Measurements from ENCODE around the gene MYPN.
A peak's percentile ranks its signal among the peaks of the same experiment; 100 is the strongest.
"Not testable (repeated sequence)": the region's sequence is repeated elsewhere in the genome, so short reads cannot be mapped to it uniquely, and the experiment has no call there.

The MYPN gene

DNA sequence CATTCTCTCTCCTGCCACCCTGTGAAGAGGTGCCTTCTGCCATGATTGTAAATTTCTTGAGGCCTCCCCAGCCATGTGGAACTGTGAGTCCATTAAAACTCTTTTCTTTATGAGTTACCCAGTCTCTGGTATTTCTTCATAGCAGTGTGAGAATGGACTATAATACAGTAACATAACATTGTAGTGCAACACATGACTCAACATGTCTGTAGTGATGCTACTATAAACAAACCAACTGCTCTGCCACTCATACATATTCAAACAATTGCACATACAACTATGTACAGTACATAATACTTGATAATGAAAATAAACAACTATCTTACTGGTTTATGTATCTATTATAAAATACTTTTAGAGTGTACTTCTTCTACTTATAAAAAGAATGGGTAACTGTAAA lies 115.5 kb downstream of the MYPN start:
- DNase-seq (ENCODE audit: low read depth in 2 of 2), result no peak

GRCh38 chr10:68230268-68230667 lies 121.0 kb downstream of the MYPN start:
- DNase-seq (ENCODE audit: low read depth in 2 of 2), result no peak

GRCh38 chr10:68231106-68231816 lies 122.0 kb downstream of the MYPN start:
- peak in 1 of 2 experiments; percentile 26 for DNase-seq (ENCODE audit: low read depth in 2 of 2)

- no peak for DNase-seq (ENCODE audit: low read depth in 2 of 2)
These were observed 122.5 kb downstream of the MYPN start, which contains the start of gene ATOH7 for GRCh38 chr10:68231817-68232251. TSS of gene ATOH7 (minus strand) at chr10:68232113. CDS start at chr10:68231677, 436 bp downstream.

GRCh38 chr10:68233046-68233445 lies 123.8 kb downstream of the MYPN start:
- no peak for DNase-seq (ENCODE audit: low read depth in 2 of 2)

DNA sequence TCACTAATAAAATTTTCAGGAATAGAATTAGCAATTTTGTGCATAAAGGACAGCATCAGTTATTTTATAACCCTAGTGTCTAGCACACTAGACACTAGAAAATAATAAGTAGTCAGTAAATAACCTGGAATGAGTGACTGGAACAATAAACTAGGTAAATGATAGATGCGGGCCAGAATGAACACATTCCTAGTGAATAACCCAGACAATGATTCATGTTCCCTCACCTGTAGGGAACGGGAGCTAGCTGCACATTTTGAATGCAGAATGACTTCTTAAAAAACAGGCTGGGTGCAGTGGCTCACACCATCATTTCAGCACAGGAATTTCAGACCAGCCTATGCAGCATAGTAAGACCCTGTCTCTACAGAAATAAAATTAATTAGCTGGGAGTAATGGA lies 125.8 kb downstream of the MYPN start:
- DNase-seq (ENCODE audit: low read depth in 2 of 2), result no peak

- no peak for DNase-seq (ENCODE audit: low read depth in 2 of 2)
These were observed 126.3 kb downstream of the MYPN start for GRCh38 chr10:68235581-68235980.

DNA sequence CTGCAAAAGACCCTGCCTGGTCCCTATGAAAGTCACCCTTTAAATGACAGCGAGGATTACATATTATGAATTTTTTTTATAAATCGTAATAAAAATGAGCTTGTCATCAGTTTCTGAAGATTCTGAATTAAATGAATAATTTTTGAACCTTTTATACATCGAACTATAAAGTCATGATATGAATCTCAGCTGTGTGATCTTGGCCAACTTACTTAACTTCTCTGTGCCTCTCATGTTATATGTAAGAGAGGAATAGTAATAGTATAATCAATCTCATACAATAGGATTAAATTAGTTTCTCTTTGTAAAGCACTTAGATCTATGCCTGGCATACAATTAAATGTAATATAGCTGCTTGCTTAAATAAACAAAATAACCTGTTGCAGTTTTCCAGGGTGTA lies 127.9 kb downstream of the MYPN start:
- no peak for DNase-seq (ENCODE audit: low read depth in 2 of 2)

DNA sequence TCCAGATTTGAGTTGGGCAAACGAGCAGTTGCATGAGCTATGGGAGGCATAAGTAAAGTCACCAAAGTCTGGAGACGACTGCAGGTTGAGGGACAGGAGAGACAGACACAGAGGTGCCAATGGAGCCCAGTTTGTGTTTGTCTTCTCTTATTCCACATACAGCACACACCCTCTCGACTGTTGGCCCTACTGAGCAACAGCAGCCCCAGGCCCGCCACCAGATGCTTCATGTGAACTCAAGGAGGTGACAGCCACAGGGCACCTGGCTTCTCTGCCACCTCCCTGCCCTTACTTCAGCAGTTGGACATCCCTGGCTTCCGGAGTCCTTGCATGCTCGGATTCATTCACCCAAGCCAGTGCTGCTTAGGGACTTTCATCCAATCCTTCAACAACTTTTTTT lies 129.1 kb downstream of the MYPN start:
- no peak for DNase-seq (ENCODE audit: low read depth in 2 of 2)

DNA sequence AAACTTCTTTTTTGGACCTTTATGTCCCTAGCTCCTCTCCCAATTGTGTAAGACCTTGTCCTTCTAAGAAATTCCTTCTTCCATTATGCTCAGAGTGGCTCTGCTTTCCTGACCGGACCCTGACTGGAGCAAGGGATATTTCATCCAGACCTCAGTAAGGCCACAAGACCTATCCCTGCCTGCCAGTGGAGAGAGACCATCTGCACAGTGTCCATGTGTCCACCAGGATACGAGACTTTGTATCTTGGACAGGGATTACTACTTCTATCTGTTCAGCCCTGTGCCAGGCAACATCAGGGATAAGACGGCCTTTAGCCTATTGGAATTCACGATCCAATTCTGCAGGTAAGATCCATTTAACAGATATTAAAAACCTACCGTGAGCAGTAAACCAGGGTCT lies 129.8 kb downstream of the MYPN start:
- DNase-seq (ENCODE audit: low read depth in 2 of 2), result no peak

DNA sequence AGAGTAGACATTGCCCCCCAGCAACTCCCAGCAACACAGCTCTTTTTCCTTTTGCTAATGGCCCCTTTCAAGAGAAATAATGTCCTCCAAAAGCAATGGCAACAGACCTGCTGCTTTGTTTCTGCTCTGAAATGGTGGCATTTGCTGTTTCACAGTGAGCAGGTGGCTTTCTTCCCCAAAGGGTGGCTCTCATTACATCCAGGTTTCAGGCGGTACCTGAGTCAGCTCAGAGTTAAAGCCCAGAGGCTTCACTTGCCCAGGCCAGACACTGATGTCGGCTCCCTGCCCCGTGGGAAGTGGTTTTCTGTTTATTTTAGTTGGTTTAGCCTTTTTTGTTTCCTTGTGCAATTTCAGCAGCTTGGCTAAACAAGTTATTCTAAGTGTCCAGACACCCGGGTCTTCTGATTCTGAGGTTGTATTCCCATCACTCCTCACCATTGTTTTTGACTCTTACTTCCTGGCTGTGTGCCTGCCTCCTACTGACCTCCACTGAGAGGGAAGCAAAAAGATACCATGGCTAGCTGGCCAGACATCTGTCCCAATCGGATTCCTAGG lies 130.4 kb downstream of the MYPN start:
- no peak for DNase-seq (ENCODE audit: low read depth in 2 of 2)

- no peak for DNase-seq (ENCODE audit: low read depth in 2 of 2)
These were observed 132.8 kb downstream of the MYPN start for GRCh38 chr10:68242051-68242450.

DNA sequence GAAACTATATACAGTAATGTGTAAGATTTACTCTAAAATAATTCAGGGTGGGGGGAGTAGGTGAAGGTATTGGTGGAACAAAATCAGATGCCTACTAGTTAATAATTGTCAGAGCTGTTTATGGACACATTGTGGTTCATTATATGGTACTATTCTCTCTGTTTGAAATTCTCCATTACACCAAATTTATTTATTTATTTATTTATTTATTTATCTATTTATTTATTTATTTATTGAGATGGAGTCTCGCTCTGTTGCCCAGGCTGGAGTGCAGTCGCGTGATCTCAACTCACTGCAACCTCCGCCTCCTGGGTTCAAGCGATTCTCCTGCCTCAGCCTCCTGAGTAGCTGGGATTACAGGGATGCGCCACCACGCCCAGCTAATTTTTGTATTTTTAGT lies 137.1 kb downstream of the MYPN start:
- not testable (repeated sequence) for DNase-seq (ENCODE audit: low read depth in 2 of 2)

- DNase-seq (ENCODE audit: low read depth in 2 of 2), result no peak
These were observed 138.6 kb downstream of the MYPN start for GRCh38 chr10:68247931-68248330.

- no peak for DNase-seq (ENCODE audit: low read depth in 2 of 2)
These were observed 140.0 kb downstream of the MYPN start for GRCh38 chr10:68249297-68249696.

- no peak for DNase-seq (ENCODE audit: low read depth in 2 of 2)
These were observed 141.9 kb downstream of the MYPN start for GRCh38 chr10:68251151-68251550.

DNA sequence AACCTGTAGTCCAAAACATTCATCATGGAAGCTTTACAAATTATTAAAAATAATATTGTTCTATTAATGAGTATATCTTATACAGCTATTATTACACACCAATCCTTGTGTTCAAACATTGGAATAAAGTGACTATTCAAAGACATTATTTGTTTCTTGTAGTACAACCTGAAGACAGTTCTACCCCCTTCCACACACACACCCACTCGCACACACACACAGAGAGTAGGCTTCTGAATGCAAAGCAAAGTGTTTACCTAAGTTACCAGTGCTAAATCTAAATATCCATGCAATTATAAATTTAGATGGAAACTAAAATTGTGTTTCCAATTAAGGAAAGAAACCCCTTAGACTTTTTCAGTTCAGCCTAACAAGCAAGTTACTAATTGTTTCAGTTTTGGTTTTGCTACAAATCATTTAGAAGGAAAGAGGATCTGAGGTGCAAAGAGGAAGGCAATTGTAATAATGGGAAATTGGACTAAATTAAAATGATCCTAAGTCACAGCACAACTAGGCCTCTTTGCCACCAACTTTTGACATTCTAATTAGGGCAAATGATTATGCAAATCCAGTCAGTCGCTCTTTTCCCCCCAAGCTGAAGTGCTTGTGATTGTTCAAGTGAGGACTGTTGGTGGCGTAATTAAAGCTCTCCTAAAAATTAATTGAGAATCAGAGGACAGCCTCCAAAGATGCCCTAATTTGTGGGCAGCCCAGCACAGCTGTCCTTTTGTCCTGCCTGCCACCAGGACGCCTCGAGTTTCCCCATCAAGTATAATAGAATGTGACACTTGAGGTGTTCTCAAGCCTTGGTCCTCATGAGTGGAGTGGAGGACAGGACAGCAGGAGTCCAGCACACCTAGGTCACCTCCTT lies 142.6 kb downstream of the MYPN start:
- DNase-seq (ENCODE audit: low read depth in 2 of 2), result no peak

GRCh38 chr10:68253346-68253745 lies 144.1 kb downstream of the MYPN start:
- DNase-seq (ENCODE audit: low read depth in 2 of 2), result no peak

- DNase-seq (ENCODE audit: low read depth in 2 of 2), result no peak
These were observed 152.0 kb downstream of the MYPN start for GRCh38 chr10:68261132-68261856.
